ENCODE measurements around the gene DPRX.

DNA sequence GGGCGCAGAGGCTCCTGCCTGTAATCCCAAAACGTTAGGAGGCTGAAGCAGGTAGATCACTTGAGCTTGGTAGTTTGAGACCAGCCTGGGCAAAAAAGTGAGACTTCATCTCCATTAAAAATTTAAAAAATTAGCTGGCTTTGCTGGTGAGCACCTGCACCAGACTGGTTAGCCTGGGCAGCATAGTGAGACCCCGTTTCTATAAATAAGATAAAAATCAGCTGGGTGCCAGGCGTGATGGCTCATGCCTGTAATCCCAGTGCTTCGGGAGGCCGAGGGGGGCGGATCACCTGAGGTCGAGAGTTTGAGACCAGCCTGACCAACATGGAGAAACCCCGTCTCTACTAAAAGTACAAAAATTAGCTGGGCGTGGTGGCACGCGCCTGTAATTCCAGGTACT lies 32.4 kb downstream of the DPRX start:
- no peak for TF ChIP-seq CTCF (IDR thresholded peaks at IDR 0.05)
- TF ChIP-seq EP300 (IDR thresholded peaks at IDR 0.05) = no peak
